ENCODE data around the gene USP50. TPM values are rescaled to one million over a fixed set of nuclear protein-coding genes. Genes with fewer than 3 reads are reported as not detected.
"Not testable (repeated sequence)": the region's sequence is repeated elsewhere in the genome, so short reads cannot be mapped to it uniquely, and the experiment has no call there.

The USP50 gene
- total RNA-seq, 1 donor from 2014 or later: not detected

- intact Hi-C loops (cut with DNase I): no loop called here
- no peak for TF ChIP-seq CTCF (IDR thresholded peaks at IDR 0.05)
- no peak for DNase-seq (ENCODE audit: low spot score in 2 of 2)
- no peaks in the 10 kb centered on the region for H3K4me1 ChIP-seq
- H3K9me3 ChIP-seq: no peaks in the 10 kb centered on the region
- no peak overlapping the region for H3K27ac ChIP-seq
- H3K4me3 ChIP-seq: no peak overlapping the region
- H3K27me3 ChIP-seq: no peaks in the 10 kb centered on the region
- H3K36me3 ChIP-seq: peaks cover 58 to 62% of the 10 kb centered on the region in 2 donors
Measured at GRCh38 chr15:50501815-50502214, 44.7 kb downstream of the USP50 start.

- Histone ChIP-seq H3K27me3 (no peaks in the 10 kb centered on the region), H3K4me3 (no peak overlapping the region), H3K36me3 (peaks cover 72 to 77% of the 10 kb centered on the region in 2 donors), H3K9me3 (no peaks in the 10 kb centered on the region), H3K4me1 (no peaks in the 10 kb centered on the region), H3K27ac (no peak overlapping the region)
- DNase-seq (ENCODE audit: low spot score in 2 of 2): no peak
- no peak for TF ChIP-seq CTCF (IDR thresholded peaks at IDR 0.05)
- intact Hi-C loops (cut with DNase I): no loop called here
Measured at GRCh38 chr15:50500352-50500751, 46.1 kb downstream of the USP50 start.

GRCh38 chr15:50496692-50497091, 49.8 kb downstream of the USP50 start:
- Histone ChIP-seq H3K36me3 (peaks cover 82 to 90% of the 10 kb centered on the region in 2 donors), H3K4me3 (no peak overlapping the region), H3K27ac (no peak overlapping the region), H3K27me3 (no peaks in the 10 kb centered on the region), H3K4me1 (no peaks in the 10 kb centered on the region), H3K9me3 (no peaks in the 10 kb centered on the region)
- intact Hi-C loops (cut with DNase I): no loop called here
- no peak for TF ChIP-seq CTCF (IDR thresholded peaks at IDR 0.05)
- no peak for DNase-seq (ENCODE audit: low spot score in 2 of 2)

- H3K27ac ChIP-seq; H3K27me3 ChIP-seq; DNase-seq (ENCODE audit: low spot score in 2 of 2); H3K4me3 ChIP-seq; H3K9me3 ChIP-seq; intact Hi-C loops (cut with DNase I); H3K4me1 ChIP-seq: not testable (repeated sequence)
- H3K36me3 ChIP-seq: peaks cover 81 to 91% of the 10 kb centered on the region in 2 donors
Measured at GRCh38 chr15:50494547-50494946, 51.9 kb downstream of the USP50 start.

- intact Hi-C loops (cut with DNase I): no loop called here
Measured at GRCh38 chr15:50493625-50494024, 52.8 kb downstream of the USP50 start.

GRCh38 chr15:50487287-50487686, 59.2 kb downstream of the USP50 start:
- peaks cover 50 to 57% of the 10 kb centered on the region in 2 donors for H3K36me3 ChIP-seq
- TF ChIP-seq CTCF (IDR thresholded peaks at IDR 0.05): no peak

More at GRCh38 chr15:50493625-50494024, 52.8 kb downstream of the USP50 start:
- no peak for TF ChIP-seq CTCF (IDR thresholded peaks at IDR 0.05)
- no peaks in the 10 kb centered on the region for H3K9me3 ChIP-seq
- H3K4me3 ChIP-seq: no peak overlapping the region
- DNase-seq (ENCODE audit: low spot score in 2 of 2): no peak
- peaks cover 72 to 90% of the 10 kb centered on the region in 2 donors for H3K36me3 ChIP-seq
- no peaks in the 10 kb centered on the region for H3K27me3 ChIP-seq
- no peak overlapping the region for H3K27ac ChIP-seq
- no peaks in the 10 kb centered on the region for H3K4me1 ChIP-seq

More at GRCh38 chr15:50487287-50487686, 59.2 kb downstream of the USP50 start:
- H3K4me3 ChIP-seq: no peak overlapping the region
- H3K27me3 ChIP-seq: no peaks in the 10 kb centered on the region
- DNase-seq (ENCODE audit: low spot score in 2 of 2): no peak
- no peaks in the 10 kb centered on the region for H3K9me3 ChIP-seq
- H3K4me1 ChIP-seq: no peaks in the 10 kb centered on the region
- intact Hi-C loops (cut with DNase I): loop anchor here (10.0 kb wide), 1 partner anchor 148 kb away; no protein-coding TSS in a partner anchor
- H3K27ac ChIP-seq: no peak overlapping the region
